ENCODE measurements around the gene TYW1B. TPM values are rescaled to one million over a fixed set of nuclear protein-coding genes. Genes with fewer than 3 reads are reported as not detected.
"Not testable (repeated sequence)": the region's sequence is repeated elsewhere in the genome, so short reads cannot be mapped to it uniquely, and the experiment has no call there.

Gene TYW1B
- total RNA-seq, 1 donor from 2014 or later, result 3.6 TPM

DNA sequence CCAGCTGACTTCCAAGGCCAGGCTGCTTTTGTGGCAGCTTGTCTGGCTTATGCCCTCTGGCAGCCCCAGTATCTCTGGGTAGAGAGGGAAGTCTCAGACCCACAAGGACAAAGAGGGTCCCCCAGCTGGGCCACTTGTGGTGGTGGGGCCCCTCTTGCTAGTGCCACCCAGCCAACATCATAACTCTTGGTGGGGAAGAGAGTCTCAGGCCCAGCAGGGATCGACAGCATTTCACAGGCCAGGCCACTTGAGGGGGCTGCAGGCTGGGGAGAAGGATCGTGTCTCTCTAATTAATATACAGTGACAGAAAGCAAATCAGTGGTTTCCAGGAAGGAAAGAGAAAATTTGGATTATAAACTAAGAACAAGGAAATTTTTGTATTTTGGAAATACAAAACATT lies 76.0 kb downstream of the TYW1B start:
- no peak overlapping the region for H3K4me2 ChIP-seq
- no peaks in the 10 kb centered on the region for H3K9me3 Mint-ChIP-seq
- H3K27me3 Mint-ChIP-seq (ENCODE audit: insufficient read depth, low read depth), result no peaks in the 10 kb centered on the region
- H3K4me1 Mint-ChIP-seq, result no peaks in the 10 kb centered on the region
- no peaks in the 10 kb centered on the region for H3F3A ChIP-seq (ENCODE audit: low read depth)
- no peak overlapping the region for H3K27ac ChIP-seq
- no peak overlapping the region for H2AFZ ChIP-seq (replicated peaks)
- no peaks in the 10 kb centered on the region for H3K36me3 ChIP-seq
- H3K4me3 Mint-ChIP-seq, result no peak overlapping the region
- DNase-seq (ENCODE audit: low spot score), result peak; percentile 48
- H4K20me1 ChIP-seq (ENCODE audit: low read depth), result no peaks in the 10 kb centered on the region
- TF ChIP-seq, protein P1, sequence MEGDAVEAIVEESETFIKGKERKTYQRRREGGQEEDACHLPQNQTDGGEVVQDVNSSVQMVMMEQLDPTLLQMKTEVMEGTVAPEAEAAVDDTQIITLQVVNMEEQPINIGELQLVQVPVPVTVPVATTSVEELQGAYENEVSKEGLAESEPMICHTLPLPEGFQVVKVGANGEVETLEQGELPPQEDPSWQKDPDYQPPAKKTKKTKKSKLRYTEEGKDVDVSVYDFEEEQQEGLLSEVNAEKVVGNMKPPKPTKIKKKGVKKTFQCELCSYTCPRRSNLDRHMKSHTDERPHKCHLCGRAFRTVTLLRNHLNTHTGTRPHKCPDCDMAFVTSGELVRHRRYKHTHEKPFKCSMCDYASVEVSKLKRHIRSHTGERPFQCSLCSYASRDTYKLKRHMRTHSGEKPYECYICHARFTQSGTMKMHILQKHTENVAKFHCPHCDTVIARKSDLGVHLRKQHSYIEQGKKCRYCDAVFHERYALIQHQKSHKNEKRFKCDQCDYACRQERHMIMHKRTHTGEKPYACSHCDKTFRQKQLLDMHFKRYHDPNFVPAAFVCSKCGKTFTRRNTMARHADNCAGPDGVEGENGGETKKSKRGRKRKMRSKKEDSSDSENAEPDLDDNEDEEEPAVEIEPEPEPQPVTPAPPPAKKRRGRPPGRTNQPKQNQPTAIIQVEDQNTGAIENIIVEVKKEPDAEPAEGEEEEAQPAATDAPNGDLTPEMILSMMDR (IDR thresholded peaks at IDR 0.05), result peak; percentile 61
- no peak for TF ChIP-seq EZH2 (IDR thresholded peaks at IDR 0.05)
- H3K4me1 ChIP-seq, result no peaks in the 10 kb centered on the region
- H3K36me3 Mint-ChIP-seq, result no peaks in the 10 kb centered on the region
- H3K4me3 ChIP-seq, result no peak overlapping the region
- no peaks in the 10 kb centered on the region for H3K9me3 ChIP-seq (ENCODE audit: low read depth)
- no peak overlapping the region for H3K27ac Mint-ChIP-seq
- H3K9ac ChIP-seq, result no peak overlapping the region
- H3K27me3 ChIP-seq, result no peaks in the 10 kb centered on the region
- no peaks in the 10 kb centered on the region for H3K79me2 ChIP-seq (ENCODE audit: low read depth)

DNA sequence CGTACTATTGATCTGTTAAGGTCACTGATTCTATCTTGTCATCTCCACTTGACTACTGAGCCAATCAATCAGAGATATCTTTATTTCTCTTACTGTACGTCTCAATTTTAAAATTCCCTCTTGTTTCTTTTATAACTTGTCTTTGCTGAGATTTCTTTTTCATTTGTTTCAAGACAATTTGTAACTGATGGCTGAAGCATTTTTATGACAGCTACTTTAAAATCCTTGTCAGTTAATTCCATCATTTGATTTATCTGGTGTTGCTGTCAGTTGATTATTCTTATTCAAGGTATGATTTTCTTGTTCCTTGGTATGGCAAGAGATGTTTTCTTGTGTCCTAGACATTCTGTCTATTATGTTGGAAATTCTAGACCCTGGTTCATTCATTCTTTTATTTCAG lies 76.6 kb downstream of the TYW1B start:
- Histone ChIP-seq H3K27me3 (no peaks in the 10 kb centered on the region), H3K27ac (no peak overlapping the region), H4K20me1 (ENCODE audit: low read depth) (no peaks in the 10 kb centered on the region), H3K36me3 (no peaks in the 10 kb centered on the region), H3K4me3 (no peak overlapping the region), H3K4me1 (no peaks in the 10 kb centered on the region), H3K9ac (no peak overlapping the region), H3K79me2 (ENCODE audit: low read depth) (no peaks in the 10 kb centered on the region), H3F3A (ENCODE audit: low read depth) (no peaks in the 10 kb centered on the region), H3K4me2 (no peak overlapping the region), H3K9me3 (ENCODE audit: low read depth) (no peaks in the 10 kb centered on the region), H2AFZ (replicated peaks) (no peak overlapping the region)
- Mint-ChIP-seq H3K4me1 (no peaks in the 10 kb centered on the region), H3K36me3 (no peaks in the 10 kb centered on the region), H3K27me3 (ENCODE audit: insufficient read depth, low read depth) (no peaks in the 10 kb centered on the region), H3K27ac (no peak overlapping the region), H3K9me3 (no peaks in the 10 kb centered on the region), H3K4me3 (no peak overlapping the region)
- DNase-seq (ENCODE audit: low spot score), result no peak
- TF ChIP-seq EZH2phosphoT487 (IDR thresholded peaks at IDR 0.05) (no peak), EZH2 (IDR thresholded peaks at IDR 0.05) (no peak)
- TF ChIP-seq, protein P1 (IDR thresholded peaks at IDR 0.05), result no peak

DNA sequence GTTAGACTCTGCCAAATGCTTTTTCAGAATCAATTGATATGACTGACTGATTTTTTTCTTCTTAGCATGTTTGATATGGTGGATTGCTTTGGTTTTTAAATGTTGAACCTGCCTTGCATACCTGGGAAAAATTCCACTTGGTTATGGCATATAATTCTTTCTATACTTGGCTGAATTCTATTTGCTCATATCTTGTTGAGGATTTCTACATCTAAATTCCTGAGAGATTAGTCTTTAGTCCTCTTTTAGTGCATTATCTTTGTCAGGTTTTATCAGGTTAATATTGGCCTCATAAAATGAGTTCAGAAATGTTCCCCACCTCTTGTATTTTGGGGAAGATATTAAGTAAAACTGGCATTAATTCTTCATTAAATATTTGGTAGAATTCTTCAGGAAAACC lies 79.4 kb downstream of the TYW1B start:
- H3K79me2 ChIP-seq (ENCODE audit: low read depth); H3F3A ChIP-seq (ENCODE audit: low read depth); H3K36me3 Mint-ChIP-seq; H3K9me3 Mint-ChIP-seq; H3K27ac ChIP-seq; H3K27me3 ChIP-seq; H3K36me3 ChIP-seq; H4K20me1 ChIP-seq (ENCODE audit: low read depth); H3K9ac ChIP-seq; H3K27ac Mint-ChIP-seq; H3K4me3 ChIP-seq; H3K4me3 Mint-ChIP-seq; H3K4me1 ChIP-seq; H3K4me2 ChIP-seq; H3K9me3 ChIP-seq (ENCODE audit: low read depth); DNase-seq (ENCODE audit: low spot score); H3K4me1 Mint-ChIP-seq; H2AFZ ChIP-seq (replicated peaks); H3K27me3 Mint-ChIP-seq (ENCODE audit: insufficient read depth, low read depth): not testable (repeated sequence)

GRCh38 chr7:72744244-72744926 lies 83.6 kb downstream of the TYW1B start:
- H3K4me3 ChIP-seq; H3K79me2 ChIP-seq (ENCODE audit: low read depth); H3K4me3 Mint-ChIP-seq; H3K9me3 Mint-ChIP-seq; H2AFZ ChIP-seq (replicated peaks); H3K4me1 ChIP-seq; H4K20me1 ChIP-seq (ENCODE audit: low read depth); H3K9me3 ChIP-seq (ENCODE audit: low read depth); H3K36me3 ChIP-seq; H3K27me3 ChIP-seq; H3K27ac ChIP-seq; H3K27me3 Mint-ChIP-seq (ENCODE audit: insufficient read depth, low read depth); H3K9ac ChIP-seq; H3K4me1 Mint-ChIP-seq; DNase-seq (ENCODE audit: low spot score); H3K4me2 ChIP-seq; H3F3A ChIP-seq (ENCODE audit: low read depth); H3K27ac Mint-ChIP-seq: not testable (repeated sequence)
- H3K36me3 Mint-ChIP-seq, result peaks cover 16% of the 10 kb centered on the region

GRCh38 chr7:72743801-72744200 lies 84.2 kb downstream of the TYW1B start:
- H3K36me3 Mint-ChIP-seq, result peaks cover 16% of the 10 kb centered on the region
- not testable (repeated sequence) for H3K79me2 ChIP-seq (ENCODE audit: low read depth); H3K36me3 ChIP-seq; H3K4me2 ChIP-seq; H2AFZ ChIP-seq (replicated peaks); H4K20me1 ChIP-seq (ENCODE audit: low read depth); DNase-seq (ENCODE audit: low spot score); H3K4me3 ChIP-seq; H3K4me3 Mint-ChIP-seq; H3K9ac ChIP-seq; H3F3A ChIP-seq (ENCODE audit: low read depth); H3K27ac ChIP-seq; H3K27me3 Mint-ChIP-seq (ENCODE audit: insufficient read depth, low read depth); H3K9me3 Mint-ChIP-seq; H3K4me1 ChIP-seq; H3K27me3 ChIP-seq; H3K27ac Mint-ChIP-seq; H3K9me3 ChIP-seq (ENCODE audit: low read depth); H3K4me1 Mint-ChIP-seq

GRCh38 chr7:72739716-72740115 lies 88.3 kb downstream of the TYW1B start:
- not testable (repeated sequence) for H3K27me3 Mint-ChIP-seq (ENCODE audit: insufficient read depth, low read depth); H3K36me3 ChIP-seq; H3K4me3 ChIP-seq; H3K9ac ChIP-seq; H3K27ac ChIP-seq; H3K4me1 Mint-ChIP-seq; H2AFZ ChIP-seq (replicated peaks); H3K27me3 ChIP-seq; H3F3A ChIP-seq (ENCODE audit: low read depth); H3K79me2 ChIP-seq (ENCODE audit: low read depth); H3K27ac Mint-ChIP-seq; H3K4me2 ChIP-seq; H4K20me1 ChIP-seq (ENCODE audit: low read depth); H3K4me3 Mint-ChIP-seq; DNase-seq (ENCODE audit: low spot score); H3K4me1 ChIP-seq; H3K9me3 ChIP-seq (ENCODE audit: low read depth)
- H3K9me3 Mint-ChIP-seq, result peaks cover 23% of the 10 kb centered on the region
- peaks cover 23% of the 10 kb centered on the region for H3K36me3 Mint-ChIP-seq
